ENCODE measurements around the gene DENND1B. TPM values are rescaled to one million over a fixed set of nuclear protein-coding genes. Genes with fewer than 3 reads are reported as not detected.

DENND1B gene
- polyA plus RNA-seq, 1 of the 3 experiments (the other 2 are of a cell fraction), result 1.4 TPM

GRCh38 chr1:197763769-197764168 is 11.5 kb downstream of the DENND1B start:
- CTCF ChIA-PET, result interaction anchor here (1.0 kb wide), 1 partner anchor 13 kb away, joined by 3 read pairs; no protein-coding TSS in a partner anchor
- 69% methylated on average over 4 of the region's 4 CpGs for WGBS (ENCODE audit: low lambda C conversion rate)

More at GRCh38 chr1:197763769-197764168, 11.5 kb downstream of the DENND1B start:
- no peak for TF ChIP-seq FOXM1 (IDR thresholded peaks at IDR 0.05; ENCODE audit: low read depth)
- no peak for TF ChIP-seq CTCF (IDR thresholded peaks at IDR 0.05)
- TF ChIP-seq ELF1 (IDR thresholded peaks at IDR 0.05), result no peak
- no peak for TF ChIP-seq GATA2 (CRISPR knock-in tag; IDR thresholded peaks at IDR 0.05)
- no peak for TF ChIP-seq POLR2AphosphoS5 (IDR thresholded peaks at IDR 0.05; ENCODE audit: low read depth, low read length)
- no peak for TF ChIP-seq GABPA (IDR thresholded peaks at IDR 0.05; ENCODE audit: low read depth)
- TF ChIP-seq TCF12 (IDR thresholded peaks at IDR 0.05), result no peak
- no peak for TF ChIP-seq RAD21 (IDR thresholded peaks at IDR 0.05; ENCODE audit: low read length)
- TF ChIP-seq SMC3 (IDR thresholded peaks at IDR 0.05; ENCODE audit: low read depth, low read length), result no peak
- TF ChIP-seq FOSL2 (IDR thresholded peaks at IDR 0.05; ENCODE audit: borderline replicate concordance, low read depth), result no peak
- TF ChIP-seq MEF2A (IDR thresholded peaks at IDR 0.05; ENCODE audit: borderline replicate concordance, low read depth), result no peak
- TF ChIP-seq MAX (IDR thresholded peaks at IDR 0.05; ENCODE audit: low read depth), result no peak
- no peak for TF ChIP-seq USF2 (IDR thresholded peaks at IDR 0.05; ENCODE audit: borderline replicate concordance, low read depth, low read length)
- TF ChIP-seq RXRA (IDR thresholded peaks at IDR 0.05; ENCODE audit: borderline replicate concordance, low read depth), result no peak
- TF ChIP-seq ZBTB33 (IDR thresholded peaks at IDR 0.05; ENCODE audit: borderline replicate concordance, low read depth), result no peak
- TF ChIP-seq RFX5 (IDR thresholded peaks at IDR 0.05; ENCODE audit: low read length), result no peak
- Histone ChIP-seq H3K9me2 (no peaks in the 10 kb centered on the region), H3K4me2 (no peak overlapping the region), H3K4me1 (ENCODE audit: control insufficient read depth in 1 of 2, insufficient read depth in 2 of 2, low read depth in 1 of 2, low read length in 1 of 2) (no peaks in the 10 kb centered on the region; a peak in 1 of 4 replicates), H3F3A (replicated peaks; ENCODE audit: insufficient read depth) (no peaks in the 10 kb centered on the region), H4K20me1 (ENCODE audit: insufficient read depth) (no peaks in the 10 kb centered on the region), H3K27ac (ENCODE audit: low read depth in 2 of 2, low read length in 1 of 2) (no peak overlapping the region), H3K9me3 (no peaks in the 10 kb centered on the region), H3K36me3 (replicated peaks in 1 of 2; ENCODE audit: control insufficient read depth in 1 of 2, insufficient read depth in 2 of 2, low read length in 1 of 2) (no peaks in the 10 kb centered on the region), H3K79me2 (ENCODE audit: insufficient read depth) (no peaks in the 10 kb centered on the region), H2AFZ (ENCODE audit: low read depth) (no peak overlapping the region), H3K27me3 (ENCODE audit: insufficient read depth) (no peaks in the 10 kb centered on the region), H3K9ac (no peak overlapping the region), H3K4me3 (ENCODE audit: low read depth in 2 of 2, low read length in 1 of 2) (no peak overlapping the region)
- POLR2A ChIA-PET, result no interaction called here
- DNase-seq, result no peak
